ENCODE measurements around the gene ENAH. TPM values are rescaled to one million over a fixed set of nuclear protein-coding genes. Genes with fewer than 3 reads are reported as not detected.
"Not testable (repeated sequence)": the region's sequence is repeated elsewhere in the genome, so short reads cannot be mapped to it uniquely, and the experiment has no call there.

The ENAH gene
- 0.12 TPM in 1 of 2 replicates, not detected in the other for total RNA-seq

DNA sequence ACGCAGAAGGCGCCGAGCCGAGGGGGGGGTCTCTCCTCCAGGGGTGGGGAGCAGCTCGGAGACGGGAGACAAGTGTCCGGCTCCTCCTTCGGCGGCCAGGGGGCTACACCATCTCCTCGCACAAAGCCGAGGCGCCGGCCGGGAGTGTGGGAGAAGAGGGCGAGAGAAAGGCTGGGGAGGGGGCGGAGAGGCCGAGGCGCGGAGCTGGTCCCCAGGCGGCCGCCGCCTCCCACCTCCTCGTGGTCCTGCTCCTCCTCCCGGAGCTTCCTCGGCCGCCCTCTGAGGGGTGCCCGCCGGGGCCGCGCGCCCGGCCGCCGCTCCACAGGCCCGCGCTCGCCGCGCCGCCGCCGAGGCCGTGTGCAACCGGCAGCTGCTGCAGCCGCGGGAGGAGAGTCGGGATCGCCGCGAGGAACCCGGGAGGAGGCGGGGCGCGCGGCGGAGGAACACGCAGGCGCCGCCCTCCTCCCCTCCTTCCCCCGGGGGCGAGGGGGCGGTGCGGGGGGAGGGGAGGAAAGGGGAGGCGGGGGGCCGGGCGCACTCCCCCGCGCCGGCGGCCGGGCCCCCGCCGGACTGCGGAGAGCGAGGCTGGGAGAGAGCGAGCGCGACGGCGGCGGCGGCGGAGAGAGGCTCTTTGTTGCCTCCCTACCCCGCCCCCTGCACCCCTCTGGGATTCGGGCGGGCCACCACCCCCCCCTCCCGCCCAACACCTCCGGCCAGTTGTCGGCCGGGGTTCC lies at the start of gene ENAH:
Gene ENAH (minus strand): TSS at position 395 of the 734 bp plus-strand sequence. CDS start 433 bp downstream, outside the sequence.
- intact Hi-C loops (cut with micrococcal nuclease) = loop anchor here (5.0 kb wide), 2 partner anchors 124 to 176 kb away; partner anchors contain the start of gene SRP9

DNA sequence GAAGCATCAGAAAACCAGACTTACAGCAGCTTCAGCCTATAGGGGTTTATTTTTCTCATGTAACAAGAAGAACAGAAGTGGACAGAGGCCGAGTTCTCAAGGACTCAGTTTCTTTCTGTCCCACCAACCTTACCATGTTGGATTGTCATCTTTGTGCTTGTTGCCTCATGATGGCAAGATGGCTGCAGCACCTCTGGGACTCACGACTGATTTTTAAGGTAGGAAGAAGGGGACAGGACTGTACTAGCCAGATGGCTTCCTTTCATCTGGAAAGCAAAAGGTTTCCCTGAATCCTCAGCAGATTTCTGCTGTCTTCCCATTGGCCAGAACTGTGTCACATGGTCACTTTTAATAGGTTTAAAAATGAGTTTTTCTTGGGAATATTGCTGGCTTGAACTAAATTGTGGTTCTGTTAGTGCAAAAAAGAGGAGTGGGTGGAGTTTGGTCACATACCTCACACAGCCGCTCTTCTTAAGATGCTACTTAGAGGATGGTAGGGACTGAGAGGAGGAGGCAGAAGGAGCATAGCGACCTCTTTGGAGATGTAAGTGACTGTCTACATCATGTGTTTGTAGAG lies 48.1 kb upstream of the ENAH start:
- intact Hi-C loops (cut with micrococcal nuclease) = no loop called here

DNA sequence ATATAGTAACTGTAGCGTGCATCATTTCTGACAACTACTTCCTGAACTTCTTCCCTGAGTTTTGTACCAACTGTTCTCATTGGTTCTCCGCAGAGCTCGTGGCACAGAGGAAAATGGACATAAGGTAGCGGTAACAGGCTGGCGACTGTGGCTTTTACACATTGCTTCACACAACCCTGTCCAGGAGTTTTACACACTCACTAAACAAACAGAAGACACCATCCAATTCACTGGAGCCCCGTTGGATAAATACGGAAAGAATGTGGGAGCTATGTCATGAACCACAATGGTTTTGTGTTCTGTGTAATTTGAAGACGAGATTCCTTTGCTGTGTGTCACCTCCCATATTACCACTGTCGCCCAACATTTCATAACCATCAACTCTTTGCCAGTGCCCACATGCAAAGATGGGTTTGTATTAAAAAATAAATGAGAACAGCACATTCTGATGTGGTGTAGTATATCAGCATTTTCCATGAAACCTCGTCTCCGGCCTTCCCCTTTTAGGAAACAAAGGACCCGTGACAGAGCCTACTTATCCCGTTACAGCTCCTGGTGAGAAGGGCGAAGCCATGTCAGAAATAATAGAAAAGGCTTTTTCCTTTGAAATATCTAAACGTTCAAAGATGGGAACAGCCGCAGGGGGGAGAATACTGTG lies 47.4 kb upstream of the ENAH start:
- intact Hi-C loops (cut with micrococcal nuclease) = no loop called here

DNA sequence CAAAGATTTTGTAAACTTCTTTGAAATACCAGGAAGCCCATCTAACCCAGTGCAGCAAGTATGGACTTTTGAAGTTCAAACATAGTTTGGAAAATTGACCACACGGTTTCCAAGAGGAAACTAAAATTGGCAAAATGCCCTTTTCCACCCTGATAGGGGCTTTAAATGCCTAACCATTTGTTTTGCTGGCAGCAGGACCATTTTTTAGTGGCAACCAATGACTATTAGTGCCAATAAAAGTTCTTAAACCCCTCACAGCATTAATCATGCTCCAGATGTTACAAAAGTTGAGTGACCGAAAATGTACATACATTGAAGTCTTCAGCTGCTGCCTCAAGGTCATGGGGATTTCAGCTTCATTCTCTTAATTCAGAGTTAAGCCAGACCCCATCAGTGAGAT lies 46.4 kb upstream of the ENAH start:
- intact Hi-C loops (cut with micrococcal nuclease) = no loop called here

DNA sequence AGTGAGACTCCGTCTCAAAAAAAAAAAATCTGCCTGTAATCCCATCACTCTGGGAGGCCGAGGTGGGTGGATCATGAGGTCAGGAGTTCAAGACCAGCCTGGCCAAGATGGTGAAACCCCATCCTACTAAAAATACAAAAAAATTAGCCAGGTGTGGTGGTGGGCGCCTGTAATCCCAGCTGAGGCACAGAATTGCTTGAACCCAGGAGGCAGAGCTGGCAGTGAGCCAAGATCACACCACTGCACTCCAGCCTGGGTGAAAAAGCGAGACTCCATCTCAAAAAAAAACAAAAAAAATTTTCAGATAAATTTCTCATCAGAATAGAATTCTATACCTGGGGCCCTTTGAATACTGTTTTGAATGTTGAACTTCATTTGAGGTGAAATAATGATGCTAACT lies 45.3 kb upstream of the ENAH start:
- intact Hi-C loops (cut with micrococcal nuclease) = not testable (repeated sequence)

DNA sequence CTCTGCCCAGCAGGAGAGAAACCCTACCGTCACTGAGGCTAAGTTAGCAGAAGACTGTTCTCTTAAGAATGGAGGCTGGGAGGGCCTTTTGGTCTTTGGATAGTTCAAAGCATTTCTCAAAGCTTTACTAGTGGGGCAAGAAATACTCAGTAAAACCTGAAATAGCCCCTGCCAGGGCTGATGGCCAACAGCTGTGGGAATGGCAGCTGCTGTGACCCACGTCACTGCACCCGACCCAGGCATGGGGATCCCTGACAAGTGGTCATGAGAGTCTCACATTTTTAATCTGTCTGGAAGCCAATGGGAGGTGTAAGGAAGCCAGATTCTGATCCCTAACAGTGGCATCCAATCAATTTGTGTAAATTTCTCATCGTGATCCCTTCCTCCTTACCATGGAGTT lies 44.5 kb upstream of the ENAH start:
- intact Hi-C loops (cut with micrococcal nuclease) = no loop called here

DNA sequence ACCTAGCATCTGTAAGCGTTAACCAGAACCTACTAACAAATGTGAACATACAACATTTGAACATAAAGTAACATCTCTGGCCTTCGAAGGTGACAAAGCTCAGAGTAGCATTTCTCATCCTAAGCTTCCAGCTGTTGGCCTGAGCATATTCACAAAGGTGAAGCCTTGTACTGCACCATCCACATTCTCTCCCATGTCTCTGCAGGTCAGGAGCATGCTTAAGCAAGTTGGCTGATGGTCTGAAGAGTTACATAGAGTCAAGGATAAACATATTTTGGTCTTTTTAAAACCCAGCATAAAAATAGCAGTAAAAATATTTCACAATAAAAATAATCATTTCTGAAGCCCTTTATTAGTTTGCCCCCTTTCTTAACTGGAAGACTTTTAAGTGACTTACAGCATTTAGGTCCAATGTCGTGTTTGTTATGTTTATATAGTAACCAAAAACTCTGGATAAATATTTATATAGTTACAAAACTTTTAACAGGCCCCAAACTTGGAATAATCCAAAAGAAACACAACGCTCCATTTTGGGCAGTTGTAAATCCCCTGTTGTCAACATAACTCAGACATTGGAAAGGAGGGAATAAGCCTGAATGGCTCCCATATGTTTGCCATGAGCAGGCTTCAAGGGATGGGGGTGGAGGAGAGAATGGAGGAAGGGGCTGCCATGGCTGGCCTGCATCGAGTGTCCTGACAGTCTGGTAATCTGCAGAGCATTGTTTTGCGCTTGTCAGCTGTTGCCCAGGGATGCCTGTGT lies 42.8 kb upstream of the ENAH start:
- intact Hi-C loops (cut with micrococcal nuclease) = no loop called here

DNA sequence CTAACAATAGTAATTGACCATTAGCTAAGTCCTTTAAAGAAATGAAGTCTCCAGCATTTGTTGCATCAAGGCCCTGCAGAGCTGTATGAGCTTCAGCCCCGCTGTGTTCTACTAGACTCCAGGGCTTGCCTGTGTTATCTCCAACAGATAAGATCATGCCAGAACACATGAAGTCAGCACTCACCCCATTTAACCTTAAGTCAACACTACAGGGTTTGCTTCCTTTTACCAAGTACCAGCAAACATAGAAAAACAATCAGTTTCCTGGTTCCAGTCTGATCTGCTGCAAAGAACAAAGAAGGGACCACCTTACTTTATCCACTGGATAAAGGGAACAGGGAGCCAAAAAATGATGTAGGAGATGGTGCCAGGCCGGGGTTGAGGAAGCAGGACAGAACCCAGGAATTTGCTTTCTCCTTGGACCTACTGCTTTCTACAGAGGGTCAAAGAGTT lies 41.3 kb upstream of the ENAH start:
- intact Hi-C loops (cut with micrococcal nuclease) = no loop called here

DNA sequence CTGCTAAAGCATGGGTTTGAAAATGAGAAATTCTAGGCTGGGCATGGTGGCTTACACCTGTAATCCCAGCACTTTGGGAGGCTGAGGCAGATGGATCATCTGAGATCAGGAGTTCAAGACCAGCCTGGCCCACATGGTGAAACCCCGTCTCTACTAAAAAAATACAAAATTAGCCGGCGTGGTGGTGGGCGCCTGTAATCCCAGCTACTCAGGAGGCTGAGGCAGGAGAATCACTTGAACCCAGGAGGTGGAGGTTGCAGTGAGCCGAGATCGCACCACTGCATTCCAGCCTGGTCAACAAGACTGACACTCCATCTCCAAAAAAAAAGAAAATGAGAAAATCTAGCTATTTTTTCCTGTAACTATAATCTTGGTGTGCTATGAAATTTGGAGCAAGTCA lies 40.8 kb upstream of the ENAH start:
- intact Hi-C loops (cut with micrococcal nuclease) = not testable (repeated sequence)

DNA sequence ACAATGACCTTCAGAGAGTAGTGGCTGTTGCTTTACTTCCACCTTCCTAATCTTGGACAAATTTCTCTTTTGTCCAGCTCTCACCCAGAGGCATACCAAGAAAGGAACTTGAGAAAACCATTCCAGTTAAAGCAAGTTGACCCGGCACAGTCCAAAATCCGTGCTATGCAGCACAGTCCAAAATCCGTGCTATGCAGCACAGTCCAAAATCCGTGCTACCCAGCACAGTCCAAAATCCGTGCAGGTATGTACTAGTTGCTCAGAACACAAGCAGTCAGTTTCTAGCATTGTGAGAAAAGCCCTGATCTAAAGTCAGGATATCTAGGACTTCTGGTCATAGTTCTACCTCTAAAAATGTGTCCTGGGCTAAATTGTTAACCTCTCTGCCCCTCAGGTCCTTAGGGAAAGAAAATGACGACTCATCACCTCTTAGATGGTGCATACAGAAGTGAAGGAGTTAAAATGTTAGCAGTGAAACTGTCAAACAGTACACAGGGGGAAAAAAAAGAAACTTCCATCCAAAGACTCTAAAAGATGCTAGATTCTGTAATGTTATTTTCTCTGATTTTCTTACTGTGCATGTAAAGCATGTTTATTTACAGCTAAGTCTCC lies 40.3 kb upstream of the ENAH start:
- intact Hi-C loops (cut with micrococcal nuclease) = no loop called here

DNA sequence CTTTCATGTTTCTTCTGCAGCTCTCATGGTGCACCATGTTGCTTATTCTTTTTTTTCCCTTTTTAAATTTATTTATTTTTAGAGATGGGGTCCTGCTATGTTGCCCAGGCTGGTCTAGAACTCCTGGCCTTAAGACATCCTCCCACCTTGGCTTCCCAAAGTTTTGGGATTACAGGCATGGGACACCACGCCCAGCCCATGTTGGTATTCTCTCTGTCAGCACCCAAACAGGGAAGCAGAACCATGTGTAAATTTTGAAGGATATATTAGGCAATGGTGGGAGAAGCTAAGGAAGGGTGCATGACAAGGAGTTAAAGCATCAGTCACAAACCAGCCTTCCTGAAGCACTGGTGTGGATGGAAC lies 39.6 kb upstream of the ENAH start:
- intact Hi-C loops (cut with micrococcal nuclease) = no loop called here

DNA sequence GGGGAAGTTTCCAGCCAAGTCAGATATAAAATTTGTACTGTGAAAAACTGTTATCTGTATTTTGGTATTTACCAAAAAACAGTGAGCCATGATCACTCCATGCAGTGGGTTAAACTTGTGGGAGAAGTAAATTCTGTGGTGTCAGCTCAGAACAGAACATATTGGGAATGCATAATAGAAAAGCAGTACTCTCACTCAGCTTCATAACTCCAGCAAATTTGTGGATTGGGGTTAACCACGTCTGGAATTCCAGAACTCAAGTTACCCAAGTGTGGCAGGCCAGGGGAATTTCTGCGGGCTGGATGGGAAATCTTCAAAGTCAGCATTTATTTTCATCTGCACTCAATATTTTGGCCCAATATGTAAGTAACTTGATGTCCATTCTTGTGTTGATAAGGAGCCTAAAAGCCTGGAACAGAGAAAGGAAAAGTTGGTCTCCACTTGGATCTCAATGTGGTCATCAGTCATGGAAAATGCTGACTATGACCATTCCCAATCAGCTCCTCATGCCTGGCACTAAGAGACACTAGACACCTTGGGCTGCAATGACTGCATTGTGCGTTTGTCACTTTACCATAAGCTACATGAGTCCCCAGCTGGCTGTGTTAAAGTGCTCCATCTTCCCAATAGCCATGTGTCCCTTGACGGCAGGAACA lies 39.1 kb upstream of the ENAH start:
- intact Hi-C loops (cut with micrococcal nuclease) = no loop called here

DNA sequence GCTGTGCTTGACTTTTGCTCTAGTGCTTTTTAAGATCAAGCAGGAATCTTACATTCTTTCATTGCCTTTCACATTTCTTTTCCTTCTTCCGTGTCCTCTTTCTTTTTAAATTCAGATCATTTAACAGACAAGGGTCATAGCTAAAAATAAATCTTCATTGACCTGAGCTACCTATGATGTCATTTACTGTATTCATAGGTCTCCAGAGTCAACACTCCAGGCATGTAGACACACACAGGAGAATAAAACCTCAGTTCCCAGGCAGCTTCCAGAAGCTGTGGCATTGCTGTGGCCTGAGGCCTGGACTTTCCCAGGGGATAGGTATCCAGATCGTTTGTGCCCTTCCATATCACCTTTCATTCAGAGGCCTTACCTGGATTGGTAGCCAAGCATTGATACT lies 38.5 kb upstream of the ENAH start:
- intact Hi-C loops (cut with micrococcal nuclease) = no loop called here

DNA sequence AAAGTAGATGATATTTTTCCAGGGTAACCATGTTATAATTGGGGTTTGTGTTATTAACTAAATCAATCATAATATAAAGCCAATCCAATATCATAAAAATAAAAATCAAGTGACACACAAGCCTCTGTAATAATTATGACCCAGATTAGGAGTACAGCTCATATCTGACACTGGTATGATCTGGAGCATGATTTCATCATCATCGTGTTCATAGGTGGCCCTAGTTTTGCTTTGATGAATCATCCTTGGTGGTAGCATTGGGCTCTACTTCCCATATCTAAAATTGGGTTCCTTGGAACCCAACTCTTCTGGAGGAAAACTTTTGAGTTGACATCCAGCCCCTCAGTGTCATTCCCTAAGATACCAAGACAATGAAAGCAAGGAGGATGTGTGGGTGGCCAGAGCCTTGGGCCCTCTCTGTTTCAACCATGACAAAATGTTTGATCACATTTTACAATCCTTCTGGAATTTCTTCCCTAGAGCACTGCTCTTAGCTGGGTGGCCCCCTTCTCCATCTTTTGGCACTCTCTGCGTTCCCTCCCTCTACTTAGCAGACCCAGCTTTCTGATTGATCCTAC lies 37.0 kb upstream of the ENAH start:
- intact Hi-C loops (cut with micrococcal nuclease) = no loop called here

DNA sequence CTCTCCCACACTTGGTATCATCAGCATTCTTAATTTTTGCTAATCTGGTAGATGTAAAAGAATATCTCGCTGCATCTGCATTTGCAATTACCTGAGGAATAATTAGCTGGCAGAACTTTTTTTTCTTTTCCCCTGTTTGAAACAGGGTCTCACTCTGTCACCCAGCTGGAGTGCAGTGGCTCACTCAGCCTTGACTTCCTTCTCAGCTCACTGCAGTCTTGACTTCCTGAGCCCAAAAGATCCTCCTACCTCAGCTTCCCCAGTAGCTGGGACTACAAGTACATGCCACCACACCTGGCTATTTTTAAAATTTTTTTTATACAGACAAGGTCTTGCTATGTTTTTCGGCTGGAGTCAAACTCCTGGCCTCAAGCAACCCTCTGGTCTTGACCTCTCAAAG lies 35.4 kb upstream of the ENAH start:
- intact Hi-C loops (cut with micrococcal nuclease) = no loop called here

DNA sequence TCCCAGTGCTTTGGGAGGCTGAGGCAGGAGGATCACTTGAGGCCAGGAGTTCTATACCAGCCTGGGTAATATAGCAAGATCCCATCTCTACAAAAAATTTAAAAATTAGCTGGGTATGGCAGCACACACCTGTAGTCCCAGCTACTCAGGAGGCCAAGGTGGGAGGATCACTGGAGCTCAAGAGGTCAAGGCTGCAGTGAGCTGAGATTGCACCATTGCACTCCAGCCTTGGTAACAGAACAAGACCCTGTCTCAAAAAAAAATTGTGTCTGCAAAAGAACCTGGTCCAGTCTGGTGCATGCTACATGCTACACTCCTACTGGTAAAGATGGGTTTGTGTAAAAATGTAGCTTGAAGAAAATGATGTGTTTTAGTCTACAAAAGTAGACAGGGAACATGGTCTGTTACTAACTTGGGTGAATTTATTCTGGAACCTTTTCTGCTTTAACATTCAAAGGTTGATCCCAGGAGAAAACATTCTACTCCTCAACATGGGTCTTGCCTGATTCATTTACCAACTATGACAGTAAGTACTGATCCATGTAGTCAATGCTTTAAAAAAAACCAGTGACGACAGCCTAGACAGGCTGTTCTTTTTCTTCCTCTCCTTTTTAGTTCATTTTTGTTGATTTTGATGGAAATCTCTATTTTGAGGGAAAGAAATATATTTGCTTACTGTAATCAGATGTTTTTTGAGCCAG lies 32.7 kb upstream of the ENAH start:
- intact Hi-C loops (cut with micrococcal nuclease) = no loop called here

DNA sequence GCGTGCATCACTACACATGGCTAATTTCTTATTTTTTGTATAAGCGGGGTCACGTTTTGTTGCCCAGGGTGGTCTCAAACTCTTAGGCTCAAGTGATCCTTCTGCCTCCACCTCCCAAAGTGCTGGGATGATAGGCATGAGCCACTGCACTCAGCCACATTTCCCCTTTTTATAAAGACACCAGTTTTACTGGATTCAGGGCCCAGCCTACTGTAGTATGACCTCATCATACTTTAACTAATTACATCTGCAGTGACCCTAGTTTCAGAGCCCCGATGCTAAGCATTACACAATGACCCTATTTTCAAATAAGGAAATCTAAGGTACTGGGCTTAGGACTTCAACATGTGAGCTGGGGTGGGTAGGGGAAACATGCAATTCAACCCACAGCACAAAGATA lies 31.8 kb upstream of the ENAH start:
- intact Hi-C loops (cut with micrococcal nuclease) = no loop called here

DNA sequence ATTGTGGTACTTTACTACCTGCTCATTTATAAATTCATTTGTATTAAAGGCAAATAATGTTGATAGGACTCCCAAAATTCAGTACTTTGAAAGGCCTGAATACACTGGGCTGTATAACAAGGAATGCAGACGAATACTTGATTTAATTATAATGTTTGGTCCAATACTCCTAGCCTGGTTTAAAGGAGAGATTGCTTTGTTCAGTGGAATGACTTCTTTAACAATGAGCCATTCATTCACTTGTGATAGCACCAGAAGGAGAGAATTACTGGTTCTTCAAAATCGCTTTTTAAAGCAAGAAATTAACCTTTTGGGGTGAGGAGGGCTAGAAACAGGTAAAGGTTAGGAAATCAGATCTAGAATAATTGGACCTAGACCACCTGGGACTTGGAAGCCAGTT lies 28.3 kb upstream of the ENAH start:
- intact Hi-C loops (cut with micrococcal nuclease) = no loop called here

DNA sequence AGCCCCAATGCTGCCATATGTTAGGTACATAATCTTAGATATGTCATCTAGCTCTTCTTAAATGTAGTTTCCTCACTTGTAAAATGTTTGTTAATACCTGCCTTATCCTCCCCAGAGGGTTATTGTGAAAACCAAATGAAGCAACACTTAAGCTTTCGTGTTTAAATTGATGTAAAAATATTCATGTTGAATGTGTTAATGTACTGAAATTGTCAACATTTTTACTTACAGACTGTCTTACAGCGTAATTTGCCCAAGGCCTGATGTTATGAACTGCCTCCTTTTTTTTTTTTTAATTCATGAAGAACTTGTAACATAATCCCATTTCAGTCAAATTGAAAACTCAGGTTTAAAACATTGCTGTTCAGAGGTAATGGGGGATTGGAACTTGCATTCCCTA lies 25.6 kb upstream of the ENAH start:
- intact Hi-C loops (cut with micrococcal nuclease) = no loop called here

Measured in T-helper 1 cell treated with Interleukin-12 subunit alpha and Interleukin-12 subunit beta and Interleukin-4 antibody, amounts not matched to agents 30 ng/mL and 1 ng/mL, for 36 hours (primary cell).